ENCODE measurements around the gene UBE2I.
"Not testable (repeated sequence)": the region's sequence is repeated elsewhere in the genome, so short reads cannot be mapped to it uniquely, and the experiment has no call there.

UBE2I gene

DNA sequence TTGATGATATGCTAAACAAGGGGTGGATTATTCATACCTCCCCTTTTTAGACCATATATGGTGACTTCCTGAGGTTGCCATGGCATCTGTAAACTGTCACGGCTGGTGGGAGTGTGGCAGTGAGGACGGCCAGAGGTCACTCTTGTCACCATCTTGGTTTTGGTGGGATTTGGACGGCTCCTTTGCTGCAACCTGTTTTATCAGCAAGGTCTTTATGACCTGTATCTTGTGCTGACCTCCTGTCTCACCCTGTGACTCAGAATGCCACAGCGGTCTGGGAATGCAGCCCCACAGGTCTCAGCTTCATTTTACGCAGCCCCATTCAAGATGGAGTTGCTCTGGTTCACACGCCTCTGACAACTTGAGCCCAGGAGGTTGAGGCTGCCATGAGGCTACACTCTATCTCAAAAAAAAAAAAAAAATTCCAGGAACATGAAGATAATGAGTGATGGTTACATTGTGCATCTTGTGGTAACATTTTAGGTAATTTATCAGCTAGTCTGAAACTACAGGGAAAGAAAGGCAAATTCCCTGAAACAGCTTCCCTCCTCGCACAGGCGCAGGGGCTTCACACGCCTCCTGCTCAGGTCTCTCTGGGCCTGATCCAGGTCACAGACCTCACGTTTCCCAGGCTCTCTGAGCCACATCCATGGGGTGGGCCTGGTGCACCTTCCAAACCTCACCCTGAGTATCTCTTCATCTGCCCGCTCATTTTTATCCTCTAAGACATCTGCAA, 15.3 kb upstream of the UBE2I start:
- TF ChIP-seq, protein P1, sequence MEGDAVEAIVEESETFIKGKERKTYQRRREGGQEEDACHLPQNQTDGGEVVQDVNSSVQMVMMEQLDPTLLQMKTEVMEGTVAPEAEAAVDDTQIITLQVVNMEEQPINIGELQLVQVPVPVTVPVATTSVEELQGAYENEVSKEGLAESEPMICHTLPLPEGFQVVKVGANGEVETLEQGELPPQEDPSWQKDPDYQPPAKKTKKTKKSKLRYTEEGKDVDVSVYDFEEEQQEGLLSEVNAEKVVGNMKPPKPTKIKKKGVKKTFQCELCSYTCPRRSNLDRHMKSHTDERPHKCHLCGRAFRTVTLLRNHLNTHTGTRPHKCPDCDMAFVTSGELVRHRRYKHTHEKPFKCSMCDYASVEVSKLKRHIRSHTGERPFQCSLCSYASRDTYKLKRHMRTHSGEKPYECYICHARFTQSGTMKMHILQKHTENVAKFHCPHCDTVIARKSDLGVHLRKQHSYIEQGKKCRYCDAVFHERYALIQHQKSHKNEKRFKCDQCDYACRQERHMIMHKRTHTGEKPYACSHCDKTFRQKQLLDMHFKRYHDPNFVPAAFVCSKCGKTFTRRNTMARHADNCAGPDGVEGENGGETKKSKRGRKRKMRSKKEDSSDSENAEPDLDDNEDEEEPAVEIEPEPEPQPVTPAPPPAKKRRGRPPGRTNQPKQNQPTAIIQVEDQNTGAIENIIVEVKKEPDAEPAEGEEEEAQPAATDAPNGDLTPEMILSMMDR (IDR thresholded peaks at IDR 0.05; ENCODE audit: low read length, missing control alignments), result no peak
- DNase-seq (ENCODE audit: low read depth), result no peak

DNA sequence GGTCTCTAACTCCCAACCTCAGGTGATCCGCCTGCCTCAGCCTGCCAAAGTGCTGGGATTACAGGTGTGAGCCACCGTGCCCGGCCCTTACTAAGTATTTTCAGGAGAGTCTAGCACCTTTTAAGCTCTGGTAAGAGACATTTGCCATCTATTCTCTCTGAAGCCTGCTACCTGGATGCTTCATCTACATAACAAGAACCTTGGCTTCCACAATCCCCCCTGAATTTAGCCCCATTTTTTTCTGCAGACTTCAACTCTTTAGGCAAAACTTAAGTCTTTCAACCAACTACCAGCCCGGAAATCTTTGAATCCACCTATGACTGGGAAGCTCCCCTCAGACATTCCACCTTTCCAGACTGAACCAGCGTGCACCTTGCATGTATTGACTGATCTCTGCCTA, 14.0 kb upstream of the UBE2I start:
- TF ChIP-seq, protein P1 (IDR thresholded peaks at IDR 0.05; ENCODE audit: low read length, missing control alignments), result no peak
- no peak for DNase-seq (ENCODE audit: low read depth)
- no peak overlapping the region for H3K4me3 ChIP-seq (replicated peaks; ENCODE audit: low read depth, low read length)

More for the DNA sequence above, 15.3 kb upstream of the UBE2I start:
- no peak overlapping the region for H3K4me3 ChIP-seq (replicated peaks; ENCODE audit: low read depth, low read length)

DNA sequence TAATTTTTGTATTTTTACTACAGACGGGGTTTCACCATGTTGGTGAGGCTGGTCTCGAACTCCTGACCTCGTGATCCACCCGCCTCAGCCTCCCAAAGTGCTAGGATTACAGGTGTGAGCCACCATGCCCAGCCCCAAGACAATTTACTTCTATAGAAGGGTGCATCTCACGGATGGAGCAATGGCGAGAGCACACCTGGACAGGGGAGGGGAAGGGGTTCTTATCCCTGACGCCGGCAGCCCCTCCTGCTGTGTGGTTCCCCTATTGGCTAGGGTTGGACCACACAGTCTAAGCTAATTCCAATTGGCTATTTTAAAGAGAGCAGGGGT, 12.8 kb upstream of the UBE2I start:
- not testable (repeated sequence) for DNase-seq (ENCODE audit: low read depth); H3K4me3 ChIP-seq (replicated peaks; ENCODE audit: low read depth, low read length)

- no peak for DNase-seq (ENCODE audit: low read depth)
- TF ChIP-seq, protein P1 (IDR thresholded peaks at IDR 0.05; ENCODE audit: low read length, missing control alignments), result no peak
- no peak overlapping the region for H3K4me3 ChIP-seq (replicated peaks; ENCODE audit: low read depth, low read length)
Measured at GRCh38 chr16:1297018-1297696, 12.3 kb upstream of the UBE2I start.

GRCh38 chr16:1298406-1298805, 11.0 kb upstream of the UBE2I start:
- TF ChIP-seq, protein P1 (IDR thresholded peaks at IDR 0.05; ENCODE audit: low read length, missing control alignments), result no peak
- DNase-seq (ENCODE audit: low read depth), result no peak
- H3K4me3 ChIP-seq (replicated peaks; ENCODE audit: low read depth, low read length), result no peak overlapping the region

- H3K4me3 ChIP-seq (replicated peaks; ENCODE audit: low read depth, low read length), result no peak overlapping the region
- DNase-seq (ENCODE audit: low read depth), result no peak
Measured at GRCh38 chr16:1299012-1299867, 10.2 kb upstream of the UBE2I start.

GRCh38 chr16:1299868-1300203, 9.6 kb upstream of the UBE2I start:
- DNase-seq (ENCODE audit: low read depth), result no peak
- H3K4me3 ChIP-seq (replicated peaks; ENCODE audit: low read depth, low read length), result no peak overlapping the region
- TF ChIP-seq, protein P1 (IDR thresholded peaks at IDR 0.05; ENCODE audit: low read length, missing control alignments), result no peak

More at GRCh38 chr16:1299012-1299867, 10.2 kb upstream of the UBE2I start:
- TF ChIP-seq, protein P1 (IDR thresholded peaks at IDR 0.05; ENCODE audit: low read length, missing control alignments), result no peak
